Lung (tissue), 12 donors: Measurements from ENCODE around the gene CAP2. TPM values are rescaled to one million over a fixed set of nuclear protein-coding genes. Genes with fewer than 3 reads are reported as not detected.

ENCODE experiments used
- ATAC-seq: fragments of 200-7000 bp; cut with Tn5 transposase; one replicate; pipeline ENCODE4 v1.9.1; 2020; ENCODE audit warnings: moderate number of reproducible peaks; ENCODE audit not compliant: insufficient read depth, low FRiP score
- DNase-seq, 3 donors: peaks; one replicate each; pipeline ENCODE4 v3.0.0-alpha.2; 2013 to 2017
- H3K27ac ChIP-seq, 2 donors: one replicate each; pipeline ENCODE4 v1.5.1; 2013; ENCODE audit warnings: mild to moderate bottlenecking in 2 of 2, moderate library complexity in 2 of 2, control low read depth in 1 of 2, inconsistent platforms in 1 of 2, low read depth in 1 of 2, low read length in 1 of 2
- H3K27me3 ChIP-seq, 3 donors: one replicate each; pipeline ENCODE4 v1.5.1; 2013; ENCODE audit warnings: low read length in 2 of 3; ENCODE audit not compliant: control insufficient read depth in 3 of 3, insufficient read depth in 3 of 3
- H3K36me3 ChIP-seq, 4 donors: one replicate each; pipeline ENCODE4 v1.5.1; 2013; ENCODE audit warnings: low read length in 4 of 4, mild to moderate bottlenecking in 1 of 4, moderate library complexity in 1 of 4; ENCODE audit not compliant: control insufficient read depth in 4 of 4, insufficient read depth in 4 of 4
- H3K4me1 ChIP-seq, 5 donors: one replicate each; pipeline ENCODE4 v1.5.1; 2013; ENCODE audit warnings: low read length in 5 of 5, mild to moderate bottlenecking in 2 of 5, moderate library complexity in 1 of 5; ENCODE audit not compliant: control insufficient read depth in 5 of 5, insufficient read depth in 5 of 5
- H3K4me3 ChIP-seq: one replicate; pipeline ENCODE4 v1.5.1; 2013; ENCODE audit warnings: mild to moderate bottlenecking, control low read depth, moderate library complexity
- H3K9ac ChIP-seq, 2 donors: one replicate each; pipeline ENCODE4 v1.5.1; 2013; ENCODE audit warnings: low read length in 2 of 2, control low read depth in 1 of 2; ENCODE audit not compliant: insufficient read depth in 1 of 2
- H3K9me3 ChIP-seq, 4 donors: one replicate each; pipeline ENCODE4 v1.5.1; 2013; ENCODE audit warnings: low read length in 3 of 4, mild to moderate bottlenecking in 1 of 4, moderate library complexity in 1 of 4; ENCODE audit not compliant: control insufficient read depth in 4 of 4, insufficient read depth in 3 of 4
- WGBS, 2 donors: extraction: QIAGEN DNeasy Blood & Tissue Kit; methylation state at CpG; one replicate each; pipeline ENCODE4 v1.1.7; 2013; 5-methylcytosine and 5-hydroxymethylcytosine counted together
- polyA plus RNA-seq, 2 donors: library from polyadenylated mRNA; stranded (reverse); fragments of 200-250 nt; gene quantifications; one replicate each; pipeline ENCODE4 v1.2.1, GENCODE V29; 2013
- total RNA-seq, 2 donors: library from RNA; depleted of rRNA in 1 of 2; stranded (reverse); fragments of >200 nt in 1 of 2; gene quantifications; one replicate each; pipeline ENCODE4 v1.2.1, GENCODE V29; 2014 to 2021
- TF ChIP-seq, protein P1 (sequence below): IDR thresholded peaks from 2 replicates; pipeline ENCODE4 v1.5.1; 2012; ENCODE audit warnings: mild to moderate bottlenecking; ENCODE audit errors: control extremely low read depth, extremely low read depth
- donor health status: control.
- donor health status: control.
- donor health status: Bipolar disorder and iron deficiency.
- donor health status: healthy.
- donor health status: DM: yes; HTN: yes; CAD: no.

Gene CAP2
- total and polyA plus RNA-seq, 4 donors: 2.0 to 5.7 (median 3.4) TPM

DNA sequence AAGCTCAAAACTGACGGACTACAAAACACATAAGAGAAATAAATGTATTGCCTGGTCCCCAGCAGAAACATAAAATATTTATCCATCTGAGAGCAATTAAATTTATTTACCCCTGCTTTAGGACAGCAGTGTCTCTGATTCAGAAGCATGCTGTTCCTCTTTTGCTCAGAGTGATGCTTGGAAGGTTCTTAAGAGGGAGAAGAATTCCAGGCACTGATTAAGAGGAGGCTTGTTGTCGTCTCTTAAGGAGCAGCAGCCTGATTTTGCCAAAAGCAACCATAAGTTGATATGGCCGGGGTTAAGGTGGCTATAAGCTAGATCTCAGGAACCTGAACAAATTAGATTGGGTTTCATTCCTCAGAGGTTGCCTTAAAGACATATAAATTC lies 25.8 kb downstream of the CAP2 start:
- Histone ChIP-seq H3K27ac (peak overlapping the region in 1 of 2 donors; percentile 58), H3K36me3 (no peaks in the 10 kb centered on the region), H3K9ac (no peak overlapping the region), H3K4me1 (peaks cover 3 to 8% (median 5%) of the 10 kb centered on the region in 5 donors), H3K27me3 (no peaks in the 10 kb centered on the region), H3K9me3 (no peaks in the 10 kb centered on the region), H3K4me3 (no peak overlapping the region)
- ATAC-seq: no peak
- 74 to 77% methylated on average over 3 of the region's 3 CpGs for WGBS, 2 donors
- TF ChIP-seq, protein P1, sequence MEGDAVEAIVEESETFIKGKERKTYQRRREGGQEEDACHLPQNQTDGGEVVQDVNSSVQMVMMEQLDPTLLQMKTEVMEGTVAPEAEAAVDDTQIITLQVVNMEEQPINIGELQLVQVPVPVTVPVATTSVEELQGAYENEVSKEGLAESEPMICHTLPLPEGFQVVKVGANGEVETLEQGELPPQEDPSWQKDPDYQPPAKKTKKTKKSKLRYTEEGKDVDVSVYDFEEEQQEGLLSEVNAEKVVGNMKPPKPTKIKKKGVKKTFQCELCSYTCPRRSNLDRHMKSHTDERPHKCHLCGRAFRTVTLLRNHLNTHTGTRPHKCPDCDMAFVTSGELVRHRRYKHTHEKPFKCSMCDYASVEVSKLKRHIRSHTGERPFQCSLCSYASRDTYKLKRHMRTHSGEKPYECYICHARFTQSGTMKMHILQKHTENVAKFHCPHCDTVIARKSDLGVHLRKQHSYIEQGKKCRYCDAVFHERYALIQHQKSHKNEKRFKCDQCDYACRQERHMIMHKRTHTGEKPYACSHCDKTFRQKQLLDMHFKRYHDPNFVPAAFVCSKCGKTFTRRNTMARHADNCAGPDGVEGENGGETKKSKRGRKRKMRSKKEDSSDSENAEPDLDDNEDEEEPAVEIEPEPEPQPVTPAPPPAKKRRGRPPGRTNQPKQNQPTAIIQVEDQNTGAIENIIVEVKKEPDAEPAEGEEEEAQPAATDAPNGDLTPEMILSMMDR: no peak
- DNase-seq: no peak

DNA sequence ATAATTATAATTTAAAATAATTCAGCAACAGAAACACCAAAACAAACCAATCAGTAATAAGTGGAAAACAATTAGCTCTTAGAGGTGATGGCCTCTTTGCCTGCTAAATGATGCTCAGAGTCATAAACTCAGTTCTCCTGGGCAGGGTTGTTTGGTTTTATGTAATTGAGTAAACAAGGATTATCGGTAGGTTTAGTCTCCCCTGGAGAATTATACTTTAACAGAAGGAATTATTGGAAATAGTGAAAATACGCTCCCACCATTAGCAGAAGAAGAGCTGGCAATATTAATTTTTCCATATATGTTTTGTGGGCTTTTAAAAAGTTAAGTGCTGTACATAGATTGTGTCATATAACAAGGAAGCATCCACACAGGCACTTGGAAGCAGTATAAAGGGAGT lies 27.0 kb downstream of the CAP2 start:
- peaks cover 3 to 8% (median 5%) of the 10 kb centered on the region in 5 donors for H3K4me1 ChIP-seq
- 80 to 91% methylated on average over 2 of the region's 2 CpGs for WGBS, 2 donors

DNA sequence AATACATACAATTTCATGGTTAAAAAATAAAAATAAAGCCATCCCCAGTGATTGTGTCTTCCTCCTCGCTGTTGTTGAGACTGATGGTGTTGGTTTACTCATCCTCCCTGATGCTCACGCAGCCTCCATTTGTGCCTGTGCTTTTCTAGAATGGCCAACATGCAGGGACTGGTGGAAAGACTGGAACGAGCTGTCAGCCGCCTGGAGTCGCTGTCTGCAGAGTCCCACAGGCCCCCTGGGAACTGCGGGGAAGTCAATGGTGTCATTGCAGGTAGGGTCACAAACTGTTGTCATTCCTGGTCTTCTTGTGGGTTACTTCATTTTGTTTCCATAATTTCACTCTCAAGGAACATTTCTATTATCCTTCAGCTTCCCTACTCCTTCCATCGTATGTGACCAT lies 28.0 kb downstream of the CAP2 start:
- no peak overlapping the region for H3K27ac ChIP-seq
- TF ChIP-seq, protein P1: no peak
- DNase-seq: no peak

More for the DNA sequence above, 27.0 kb downstream of the CAP2 start:
- no peaks in the 10 kb centered on the region for H3K27me3 ChIP-seq
- H3K9me3 ChIP-seq: no peaks in the 10 kb centered on the region
- TF ChIP-seq, protein P1: no peak
- no peak overlapping the region for H3K4me3 ChIP-seq
- ATAC-seq (no peak), DNase-seq (no peak)
- no peak overlapping the region for H3K9ac ChIP-seq
- no peaks in the 10 kb centered on the region for H3K36me3 ChIP-seq
- H3K27ac ChIP-seq: no peak overlapping the region

DNA sequence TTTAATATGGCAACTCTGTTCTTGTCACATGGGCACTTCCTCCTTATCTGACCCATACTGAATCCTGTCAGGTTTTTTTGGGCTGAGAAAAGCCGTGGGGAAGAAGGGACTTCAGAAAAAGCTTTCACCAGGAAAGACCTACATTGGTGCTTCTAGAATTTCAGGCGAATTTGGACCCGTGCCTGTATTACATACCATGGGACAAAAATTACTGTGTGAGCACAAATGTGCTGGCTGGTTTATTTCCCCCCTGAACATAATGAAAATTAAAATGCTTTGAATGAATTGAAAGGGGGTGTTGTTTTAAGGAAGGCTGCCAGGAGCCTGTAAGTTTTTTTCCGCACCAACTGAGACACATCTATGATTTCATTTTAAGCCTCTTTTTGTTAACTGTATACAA lies 29.6 kb downstream of the CAP2 start:
- no peaks in the 10 kb centered on the region for H3K9me3 ChIP-seq
- no peaks in the 10 kb centered on the region for H3K36me3 ChIP-seq
- no peak overlapping the region for H3K9ac ChIP-seq
- DNase-seq: peak in 2 of 3 donors; percentile 54 to 58
- no peak for ATAC-seq
- H3K4me1 ChIP-seq: peaks cover under 1 to 5% (median 3%) of the 10 kb centered on the region in 5 donors
- H3K27ac ChIP-seq: peak overlapping the region in 1 of 2 donors; percentile 6
- no peaks in the 10 kb centered on the region for H3K27me3 ChIP-seq
- TF ChIP-seq, protein P1: no peak
- no peak overlapping the region for H3K4me3 ChIP-seq
- WGBS, 2 donors: 65 to 72% methylated on average over 4 of the region's 4 CpGs

More for the DNA sequence above, 28.0 kb downstream of the CAP2 start:
- no peak overlapping the region for H3K9ac ChIP-seq
- H3K9me3 ChIP-seq: no peaks in the 10 kb centered on the region
- WGBS, 2 donors: 91 to 95% methylated on average over 7 of the region's 7 CpGs
- peaks cover 3 to 8% (median 5%) of the 10 kb centered on the region in 5 donors for H3K4me1 ChIP-seq
- H3K36me3 ChIP-seq: no peaks in the 10 kb centered on the region
- no peak overlapping the region for H3K4me3 ChIP-seq
- no peaks in the 10 kb centered on the region for H3K27me3 ChIP-seq
- no peak for ATAC-seq
